ENCODE measurements around the gene C3orf22. TPM values are rescaled to one million over a fixed set of nuclear protein-coding genes. Genes with fewer than 3 reads are reported as not detected.

Gene C3orf22
- polyA plus RNA-seq, 1 donor = 0.10 TPM

DNA sequence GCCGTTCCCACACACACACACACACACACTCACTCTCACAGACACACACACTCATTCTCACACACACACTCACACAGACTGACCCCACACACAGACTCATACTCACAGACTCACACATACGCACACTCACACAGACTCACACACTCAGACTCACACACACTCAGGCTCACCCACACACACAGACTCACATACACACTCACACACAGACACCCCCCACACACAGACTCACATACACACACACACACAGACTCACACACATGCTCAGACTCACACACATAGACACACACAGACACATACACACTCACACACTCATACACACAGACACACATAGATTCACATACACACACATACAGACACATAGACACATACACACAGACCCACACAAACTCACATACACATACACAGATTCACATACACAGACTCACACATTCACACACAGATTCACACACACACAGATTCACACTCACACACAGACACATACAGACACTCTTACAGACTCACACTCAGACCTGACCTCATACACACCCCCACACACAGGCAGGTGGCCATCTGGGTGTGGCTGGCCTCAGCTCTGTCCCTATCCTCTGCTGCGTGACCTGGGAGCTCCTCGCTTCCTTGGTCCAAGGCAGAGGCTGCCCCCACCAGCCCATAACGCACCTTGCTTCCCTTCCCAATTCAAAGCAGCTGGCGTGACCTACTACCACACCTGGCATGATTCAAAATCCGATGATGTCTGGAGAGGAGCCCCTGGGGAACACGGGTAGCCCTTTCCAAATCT is 1.9 kb downstream of the C3orf22 start:
- no peak for DNase-seq

DNA sequence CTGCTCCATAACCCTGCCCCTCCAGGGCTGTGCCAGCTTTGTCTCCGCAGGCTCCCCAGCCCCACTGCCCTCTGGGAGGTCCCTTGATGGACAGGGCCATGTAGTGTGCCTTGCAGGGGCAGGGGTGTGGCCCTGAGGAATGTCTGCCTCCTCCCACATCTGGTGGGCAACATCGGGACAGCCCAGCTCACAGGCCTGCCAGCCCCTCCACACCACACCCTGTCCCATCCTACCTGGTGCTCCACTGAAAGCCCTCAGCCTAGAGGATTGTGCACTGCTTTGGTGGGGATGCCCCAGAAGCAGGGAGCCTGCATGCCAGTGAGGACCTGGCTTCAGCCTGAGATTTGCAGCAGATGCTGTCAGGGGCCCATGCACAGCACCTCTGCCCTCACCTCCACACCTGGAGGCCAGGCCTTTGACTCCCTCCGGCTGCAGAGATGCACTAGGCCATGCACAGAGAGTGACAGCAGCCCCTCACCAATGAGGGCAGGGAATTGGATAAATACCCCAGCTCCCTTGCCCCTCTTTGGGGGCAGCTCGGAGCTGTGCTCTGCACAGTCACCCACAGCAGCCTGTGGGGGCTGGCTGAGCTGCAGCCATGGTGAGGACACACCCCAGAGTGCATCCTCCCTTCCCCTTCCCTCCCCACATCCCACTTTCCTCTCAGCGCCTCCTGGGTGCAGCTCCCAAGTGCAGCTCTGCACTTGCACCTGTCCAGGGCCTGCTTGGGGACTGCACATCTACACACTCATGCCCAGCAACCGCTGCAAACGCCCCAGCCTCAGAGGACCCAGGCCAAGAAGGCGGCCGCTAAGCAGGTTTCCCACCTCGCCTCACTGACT is 2.7 kb downstream of the C3orf22 start:
- DNase-seq = no peak

- DNase-seq = no peak
Observed at GRCh38 chr3:126554560-126555525, 3.9 kb downstream of the C3orf22 start.

DNA sequence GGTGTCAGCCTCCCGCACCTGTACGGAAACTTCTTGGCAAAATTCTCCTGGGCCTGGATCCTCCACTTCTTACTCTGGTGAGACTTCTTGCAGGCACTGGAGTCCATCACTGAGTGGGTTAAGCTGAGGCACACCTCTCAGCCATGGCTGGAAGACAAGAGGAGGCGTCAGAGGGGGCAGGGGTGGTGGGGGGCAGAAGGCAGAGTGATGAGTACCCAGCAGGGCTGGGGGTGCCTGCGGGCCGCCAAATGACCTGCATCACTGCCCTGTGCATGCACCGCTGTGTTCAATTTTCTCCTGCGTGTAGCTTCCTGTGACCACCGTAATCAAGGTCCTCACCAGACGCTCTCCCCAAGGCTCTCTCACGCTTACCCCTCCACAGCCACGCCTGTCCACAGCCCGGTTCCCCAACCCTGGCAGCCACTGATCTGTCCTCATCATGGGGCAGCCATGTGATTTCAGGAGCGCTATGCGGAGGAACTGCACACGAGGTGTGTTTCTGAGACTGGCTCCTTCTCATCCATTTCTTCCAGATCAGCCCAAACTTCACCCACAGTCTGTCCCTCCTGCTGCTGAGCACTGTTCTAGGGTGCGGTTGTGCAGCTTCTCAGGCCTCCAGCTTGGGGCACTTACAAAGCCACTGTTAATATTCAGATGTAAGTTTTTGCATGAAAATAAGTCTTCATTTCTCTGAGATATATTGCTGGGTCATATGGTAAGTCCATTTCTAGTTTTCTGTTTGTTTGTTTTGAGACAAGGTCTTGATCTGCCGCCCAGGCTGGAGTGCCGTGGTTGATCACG is 5.2 kb downstream of the C3orf22 start:
- DNase-seq = no peak

DNA sequence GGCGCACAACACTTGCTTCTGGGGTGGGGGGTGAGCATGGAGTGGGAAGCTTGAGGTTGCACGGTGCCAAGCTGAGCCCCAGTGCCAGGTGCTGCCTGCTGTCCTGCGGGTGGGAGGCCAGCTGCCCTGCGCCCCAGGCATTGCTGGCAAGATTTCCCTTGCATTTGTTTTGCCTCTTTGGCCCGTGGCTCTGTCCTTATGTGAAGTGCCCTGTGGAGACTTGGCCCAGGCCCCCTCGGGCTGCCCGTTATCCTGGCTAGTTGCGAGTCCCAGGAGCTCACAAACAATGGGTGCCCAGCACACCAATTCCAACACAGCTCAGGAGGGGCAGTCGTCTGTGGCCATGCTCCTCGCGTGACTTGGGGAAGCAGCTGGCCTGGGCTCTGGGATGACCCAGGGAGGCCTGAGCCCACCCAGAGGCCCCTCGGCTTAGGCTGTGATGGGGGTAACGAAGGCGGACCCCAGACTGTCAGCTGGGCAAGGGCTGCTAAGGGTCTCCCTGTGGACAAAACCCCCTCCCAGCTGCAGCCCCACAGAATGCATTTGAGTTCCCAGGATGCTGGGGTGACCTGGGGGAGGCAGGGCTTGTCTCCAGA is 5.9 kb downstream of the C3orf22 start:
- DNase-seq = no peak

- DNase-seq = no peak
Observed at GRCh38 chr3:126551839-126552687, 6.7 kb downstream of the C3orf22 start.

- no peak for DNase-seq
Observed at GRCh38 chr3:126551121-126551838, 7.5 kb downstream of the C3orf22 start.

- no peak for DNase-seq
Observed at GRCh38 chr3:126550488-126551051, 8.2 kb downstream of the C3orf22 start.

GRCh38 chr3:126549861-126550487 is 8.8 kb downstream of the C3orf22 start:
- no peak for DNase-seq

DNA sequence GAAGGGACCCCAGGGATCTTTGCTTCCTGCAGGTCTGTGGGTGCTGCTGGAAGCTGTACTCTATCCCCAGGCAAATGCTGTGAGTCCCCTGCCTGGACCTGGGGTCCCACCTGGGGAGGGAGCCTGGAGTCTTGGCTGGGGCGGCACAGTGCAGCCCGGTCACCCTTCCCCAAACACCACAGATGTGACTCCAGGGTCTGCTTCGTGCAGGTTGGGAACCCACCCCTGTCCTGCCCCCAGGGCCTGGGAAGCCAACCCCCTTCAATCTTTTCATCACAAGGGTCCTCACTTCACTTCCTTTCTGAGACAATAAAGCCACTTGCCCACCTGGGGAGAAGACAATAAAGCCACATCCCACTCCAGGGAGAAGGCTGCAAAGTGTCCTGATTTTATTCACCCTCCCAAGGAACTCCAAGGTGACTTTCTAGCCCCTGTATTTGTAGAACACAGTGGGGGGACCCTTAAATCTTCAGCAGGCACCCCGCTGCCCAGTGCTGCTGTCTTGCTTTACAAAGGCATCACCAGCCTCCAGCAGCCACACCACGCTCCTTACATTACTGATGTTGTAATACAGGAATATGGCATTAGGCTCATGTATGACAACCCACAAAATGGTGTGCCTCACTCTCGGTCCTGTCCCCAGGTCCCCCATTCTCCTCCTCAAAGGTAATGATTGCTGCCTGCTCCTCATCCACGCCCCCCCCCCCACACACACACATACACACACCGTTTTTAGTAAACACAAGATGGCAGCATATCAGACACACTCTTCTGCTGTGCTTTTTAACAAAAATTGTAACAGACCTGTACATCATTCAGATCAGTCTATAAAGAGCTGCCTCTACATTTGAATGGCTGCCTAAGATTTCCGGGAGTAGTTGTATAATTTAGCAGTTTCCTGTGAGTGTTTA is 9.9 kb downstream of the C3orf22 start:
- no peak for DNase-seq

- no peak for DNase-seq
Observed at GRCh38 chr3:126547721-126548120, 11.0 kb downstream of the C3orf22 start.

GRCh38 chr3:126546549-126547239 is 12.0 kb downstream of the C3orf22 start:
- no peak for DNase-seq

- no peak for DNase-seq
Observed at GRCh38 chr3:126546013-126546412, 12.7 kb downstream of the C3orf22 start.

DNA sequence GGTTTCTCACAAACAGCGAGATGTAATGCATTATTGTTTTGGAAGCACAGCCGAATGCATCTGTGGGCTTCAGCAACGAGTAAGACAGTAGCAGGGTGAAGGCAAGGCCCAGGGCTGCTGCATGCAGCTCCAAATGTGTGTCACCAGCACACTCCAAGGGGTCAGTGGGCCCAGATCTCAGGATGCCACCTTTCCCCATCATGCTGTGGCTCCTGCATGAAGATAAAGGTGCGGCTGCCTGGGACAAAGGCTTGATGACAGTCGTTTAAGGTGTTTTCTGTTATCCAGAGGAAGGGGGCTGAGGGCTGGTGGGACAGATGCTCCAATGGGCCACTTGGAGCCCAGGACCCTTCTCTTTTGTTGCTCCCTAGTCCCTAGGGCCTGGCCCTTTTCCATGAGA is 13.2 kb downstream of the C3orf22 start:
- no peak for DNase-seq

GRCh38 chr3:126544596-126545281 is 14.0 kb downstream of the C3orf22 start:
- no peak for DNase-seq

All from left kidney (tissue), 2 donors.